Calu3 (cell line): ENCODE measurements around the gene WFIKKN2. TPM values are rescaled to one million over a fixed set of nuclear protein-coding genes. Genes with fewer than 3 reads are reported as not detected.

ENCODE experiments used
- BruUV-seq: library from RNA; stranded (reverse); fragments of 400-500 nt; replicated peaks from 2 replicates; lab custom pipeline; 2021; lab: Mats Ljungman, UMichigan
- CTCF ChIA-PET: fragments of 300-600 bp; sonication (Branson Sonifier 250); formaldehyde crosslinking; loops from one replicate; lab custom pipeline; 2022; ENCODE audit warnings: antibody characterized with exemption; lab: Charles Lee
- DNase-seq: peaks from one replicate; pipeline ENCODE4 v3.0.0; 2022
- H3K27ac Mint-ChIP-seq: one replicate; pipeline ENCODE4 v1.8.0; 2022; ENCODE audit warnings: mixed read lengths; ENCODE audit not compliant: unreplicated experiment
- H3K27me3 Mint-ChIP-seq: one replicate; pipeline ENCODE4 v1.8.0; 2022; ENCODE audit warnings: mixed read lengths; ENCODE audit not compliant: unreplicated experiment
- H3K36me3 Mint-ChIP-seq: one replicate; pipeline ENCODE4 v1.8.0; 2022; ENCODE audit warnings: mild to moderate bottlenecking, moderate library complexity, mixed read lengths; ENCODE audit not compliant: insufficient read depth, unreplicated experiment
- H3K4me1 Mint-ChIP-seq: one replicate; pipeline ENCODE4 v1.8.0; 2022; ENCODE audit warnings: mild to moderate bottlenecking, low read depth, mixed read lengths; ENCODE audit not compliant: unreplicated experiment
- H3K4me3 Mint-ChIP-seq: one replicate; pipeline ENCODE4 v1.8.0; 2022; ENCODE audit warnings: mild to moderate bottlenecking, low read depth, moderate library complexity, mixed read lengths; ENCODE audit not compliant: unreplicated experiment
- H3K9me3 Mint-ChIP-seq: one replicate; pipeline ENCODE4 v1.8.0; 2022; ENCODE audit warnings: low read depth, mixed read lengths; ENCODE audit not compliant: unreplicated experiment
- CTCF ChIP-seq: fragments of 200-600 bp; IDR thresholded peaks from one replicate; pipeline ENCODE4 v1.8.0; 2022; ENCODE audit warnings: antibody characterized with exemption; ENCODE audit not compliant: unreplicated experiment
- intact Hi-C: fragments of 100-400 bp; cut with micrococcal nuclease; formaldehyde crosslinking; loops from one replicate; pipeline ENCODE4 v1.10.0; 2022; ENCODE audit not compliant: unreplicated experiment
- total RNA-seq: library from RNA; stranded (reverse); gene quantifications from 2 replicates; pipeline ENCODE4 v1.2.3, GENCODE V29; 2022

WFIKKN2 gene
- total RNA-seq, 1 experiment from 2014 or later, result not detected

DNA sequence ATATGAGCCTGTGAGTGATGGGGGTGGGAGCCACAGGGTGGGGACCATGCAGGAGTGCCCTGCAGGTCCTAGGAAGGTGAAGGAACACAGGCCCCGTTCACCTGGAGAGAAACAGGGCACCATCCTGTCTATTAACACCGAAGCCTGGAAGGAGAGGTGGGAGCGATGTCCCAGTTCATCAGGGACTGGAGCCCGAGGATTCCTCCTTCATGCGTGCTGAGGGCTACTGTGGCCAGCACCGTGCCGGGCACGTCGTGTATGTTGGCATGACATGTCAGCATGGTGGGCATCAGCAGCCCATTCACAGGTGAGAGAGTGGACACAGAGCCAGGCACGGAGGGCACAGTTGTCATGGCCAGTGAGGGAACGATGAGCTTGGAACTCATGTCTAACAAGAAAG, 1.4 kb downstream of the WFIKKN2 start:
- BruUV-seq, result no TSS peak
- Mint-ChIP-seq H3K4me3 (no peak overlapping the region), H3K27ac (no peak overlapping the region), H3K4me1 (no peaks in the 10 kb centered on the region), H3K9me3 (no peaks in the 10 kb centered on the region), H3K36me3 (no peaks in the 10 kb centered on the region), H3K27me3 (peaks cover 52% of the 10 kb centered on the region)
- CTCF ChIA-PET, result no interaction called here
- TF ChIP-seq CTCF, result no peak
- intact Hi-C loops, result no loop called here
- DNase-seq, result no peak

DNA sequence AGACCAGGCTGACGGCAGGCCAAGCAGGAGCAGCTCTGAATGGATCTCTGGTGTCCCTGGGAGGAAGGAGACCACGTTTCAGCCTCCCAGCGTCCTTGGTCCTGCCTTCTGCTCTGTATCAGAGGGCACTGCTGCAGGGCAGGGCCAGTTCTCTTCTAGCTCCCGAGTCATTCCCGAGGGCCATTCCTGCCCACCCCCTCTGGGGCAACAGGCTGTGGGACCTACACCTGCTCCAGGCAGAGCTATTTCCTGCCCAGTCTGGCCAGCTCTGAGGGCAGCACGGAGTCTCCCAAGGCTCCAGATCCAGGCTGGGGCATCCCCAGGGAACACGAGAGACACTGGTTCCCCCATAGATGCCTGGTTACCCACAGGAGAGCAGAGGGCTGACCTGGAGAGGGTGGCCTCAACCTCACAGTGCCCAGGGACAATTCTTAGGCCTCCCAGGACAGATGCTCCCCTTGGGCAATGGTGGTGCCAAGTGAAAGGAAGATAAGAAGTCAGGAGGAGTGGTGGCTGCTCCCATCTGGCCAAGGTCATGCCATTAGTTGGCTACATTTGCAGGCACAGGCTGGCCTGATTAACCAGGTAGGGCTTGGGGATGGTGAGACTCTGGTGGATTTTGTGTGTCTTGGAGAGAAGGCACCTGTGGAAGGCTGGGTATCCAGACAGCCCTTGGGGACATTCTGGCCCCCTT, 2.0 kb downstream of the WFIKKN2 start:
- Mint-ChIP-seq H3K9me3 (no peaks in the 10 kb centered on the region), H3K27me3 (peaks cover 51% of the 10 kb centered on the region), H3K27ac (no peak overlapping the region), H3K4me1 (no peaks in the 10 kb centered on the region), H3K4me3 (no peak overlapping the region), H3K36me3 (no peaks in the 10 kb centered on the region)
- no TSS peak for BruUV-seq
- DNase-seq, result no peak
- CTCF ChIA-PET, result interaction anchor here (0.5 kb wide), 1 partner anchor 11 kb away, joined by 6 read pairs; no protein-coding TSS in a partner anchor
- TF ChIP-seq CTCF, result no peak
- intact Hi-C loops, result no loop called here

- intact Hi-C loops, result no loop called here
- DNase-seq, result no peak
- Mint-ChIP-seq H3K4me1 (no peaks in the 10 kb centered on the region), H3K4me3 (no peak overlapping the region), H3K27ac (no peak overlapping the region), H3K9me3 (no peaks in the 10 kb centered on the region), H3K27me3 (peaks cover 43% of the 10 kb centered on the region), H3K36me3 (no peaks in the 10 kb centered on the region)
- CTCF ChIA-PET, result interaction anchor here (0.5 to 2.4 kb wide), 2 partner anchors 12 to 55 kb away, joined by 6 to 15 read pairs; no protein-coding TSS in a partner anchor
- no TSS peak for BruUV-seq
- no peak for TF ChIP-seq CTCF
Observed at GRCh38 chr17:50837980-50838954, 2.9 kb downstream of the WFIKKN2 start.

- CTCF ChIA-PET, result interaction anchor here (0.5 to 2.4 kb wide), 3 partner anchors 56 to 249 kb away, joined by 3 to 15 read pairs (median 6); no protein-coding TSS in a partner anchor
Observed at GRCh38 chr17:50839591-50840310, 4.4 kb downstream of the WFIKKN2 start.

More at GRCh38 chr17:50839591-50840310, 4.4 kb downstream of the WFIKKN2 start:
- DNase-seq, result no peak
- Mint-ChIP-seq H3K27me3 (peaks cover 28% of the 10 kb centered on the region), H3K4me1 (no peaks in the 10 kb centered on the region), H3K27ac (no peak overlapping the region), H3K36me3 (no peaks in the 10 kb centered on the region), H3K9me3 (no peaks in the 10 kb centered on the region), H3K4me3 (no peak overlapping the region)
- intact Hi-C loops, result loop anchor here (10.0 kb wide), 1 partner anchor 145 kb away; no protein-coding TSS in a partner anchor
- TF ChIP-seq CTCF, result no peak
- no TSS peak for BruUV-seq
